ES-I3 (cell line): ENCODE results near the gene ABCC1.

ENCODE experiments used
- H3K36me3 ChIP-seq: 2 replicates; pipeline ENCODE4 v1.6.1; 2013; ENCODE audit warnings: mild to moderate bottlenecking, low read length, control low read depth, moderate library complexity; ENCODE audit not compliant: insufficient read depth
- H3K4me1 ChIP-seq: 2 replicates; pipeline ENCODE4 v1.6.1; 2013; ENCODE audit warnings: mild to moderate bottlenecking, control low read depth, low read length; ENCODE audit not compliant: insufficient read depth
- H3K9ac ChIP-seq: 2 replicates; pipeline ENCODE4 v1.6.1; 2013; ENCODE audit warnings: low read depth, mild to moderate bottlenecking, low read length, moderate library complexity
- H3K9me3 ChIP-seq: 2 replicates; pipeline ENCODE4 v1.6.1; 2013; ENCODE audit warnings: mild to moderate bottlenecking, low read length, moderate library complexity; ENCODE audit not compliant: control insufficient read depth, insufficient read depth

ABCC1 gene

GRCh38 chr16:16019488-16019887, 70.1 kb downstream of the ABCC1 start:
- H3K4me1 ChIP-seq, result peaks cover 11% of the 10 kb centered on the region; the same call in 1 of the 2 replicates
- no peak overlapping the region for H3K9ac ChIP-seq
- no peaks in the 10 kb centered on the region for H3K9me3 ChIP-seq
- peaks cover 12% of the 10 kb centered on the region; the same call in 1 of the 2 replicates for H3K36me3 ChIP-seq

- Histone ChIP-seq H3K9ac (no peak overlapping the region), H3K4me1 (peaks cover 11% of the 10 kb centered on the region; the same call in 1 of the 2 replicates), H3K36me3 (peaks cover 12% of the 10 kb centered on the region; the same call in 1 of the 2 replicates), H3K9me3 (no peaks in the 10 kb centered on the region)
These were observed 70.9 kb downstream of the ABCC1 start for GRCh38 chr16:16020291-16020690.

- no peaks in the 10 kb centered on the region for H3K9me3 ChIP-seq
- no peak overlapping the region for H3K9ac ChIP-seq
- peaks cover 12% of the 10 kb centered on the region; the same call in 1 of the 2 replicates for H3K36me3 ChIP-seq
- H3K4me1 ChIP-seq, result peaks cover 11% of the 10 kb centered on the region; the same call in 1 of the 2 replicates
These were observed 71.6 kb downstream of the ABCC1 start for GRCh38 chr16:16021020-16021419.

- Histone ChIP-seq H3K4me1 (peaks cover 11% of the 10 kb centered on the region; the same call in 1 of the 2 replicates), H3K36me3 (peaks cover 10% of the 10 kb centered on the region; the same call in 1 of the 2 replicates), H3K9me3 (no peaks in the 10 kb centered on the region), H3K9ac (no peak overlapping the region)
These were observed 72.2 kb downstream of the ABCC1 start for GRCh38 chr16:16021646-16021987.

DNA sequence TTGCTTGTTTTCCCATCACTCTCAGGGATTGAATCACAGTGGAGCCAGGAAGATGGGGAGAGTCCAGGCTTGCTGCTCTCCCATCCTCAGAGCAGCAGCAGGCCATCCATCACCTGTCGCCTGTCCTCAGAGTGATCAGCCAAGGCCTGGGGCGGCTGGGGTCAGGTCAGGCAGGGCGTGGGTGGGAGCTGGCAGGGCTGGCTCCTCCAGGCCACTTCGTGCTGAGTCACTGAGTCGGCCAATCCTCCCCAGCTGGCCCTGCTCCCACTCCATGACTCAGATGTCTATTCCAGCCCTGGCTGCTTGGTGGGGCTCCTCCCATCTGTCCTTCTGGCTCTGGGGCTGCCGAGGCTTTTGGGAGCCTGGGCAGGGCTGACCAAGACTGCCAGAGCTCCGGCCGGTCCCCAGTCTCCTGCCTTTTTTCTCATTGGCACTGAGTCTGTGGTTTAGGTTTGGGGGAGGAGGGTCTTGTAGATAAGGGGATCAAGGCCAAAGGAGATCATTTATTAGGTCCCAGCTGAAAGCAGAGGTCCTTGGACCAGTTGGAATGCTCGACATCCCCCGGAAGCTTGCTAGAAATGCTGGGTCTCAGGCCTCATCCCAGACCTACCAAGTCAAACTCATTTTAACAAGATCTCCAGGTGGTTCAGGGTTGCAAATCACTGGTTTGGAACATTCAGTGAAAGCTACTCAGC, 72.7 kb downstream of the ABCC1 start:
- Histone ChIP-seq H3K9me3 (no peaks in the 10 kb centered on the region), H3K4me1 (peaks cover 11% of the 10 kb centered on the region; the same call in 1 of the 2 replicates), H3K36me3 (peaks cover 8% of the 10 kb centered on the region; the same call in 1 of the 2 replicates)

GRCh38 chr16:16022683-16023064, 73.3 kb downstream of the ABCC1 start:
- Histone ChIP-seq H3K9ac (no peak overlapping the region), H3K36me3 (peaks cover 8% of the 10 kb centered on the region; the same call in 1 of the 2 replicates), H3K4me1 (peaks cover 13% of the 10 kb centered on the region; the same call in 1 of the 2 replicates), H3K9me3 (no peaks in the 10 kb centered on the region)

More for the DNA sequence above, 72.7 kb downstream of the ABCC1 start:
- no peak overlapping the region for H3K9ac ChIP-seq

- Histone ChIP-seq H3K4me1 (peaks cover 18% of the 10 kb centered on the region; the same call in 1 of the 2 replicates), H3K36me3 (peaks cover 8% of the 10 kb centered on the region; the same call in 1 of the 2 replicates), H3K9ac (no peak overlapping the region), H3K9me3 (no peaks in the 10 kb centered on the region)
These were observed 76.0 kb downstream of the ABCC1 start for GRCh38 chr16:16025214-16025968.

DNA sequence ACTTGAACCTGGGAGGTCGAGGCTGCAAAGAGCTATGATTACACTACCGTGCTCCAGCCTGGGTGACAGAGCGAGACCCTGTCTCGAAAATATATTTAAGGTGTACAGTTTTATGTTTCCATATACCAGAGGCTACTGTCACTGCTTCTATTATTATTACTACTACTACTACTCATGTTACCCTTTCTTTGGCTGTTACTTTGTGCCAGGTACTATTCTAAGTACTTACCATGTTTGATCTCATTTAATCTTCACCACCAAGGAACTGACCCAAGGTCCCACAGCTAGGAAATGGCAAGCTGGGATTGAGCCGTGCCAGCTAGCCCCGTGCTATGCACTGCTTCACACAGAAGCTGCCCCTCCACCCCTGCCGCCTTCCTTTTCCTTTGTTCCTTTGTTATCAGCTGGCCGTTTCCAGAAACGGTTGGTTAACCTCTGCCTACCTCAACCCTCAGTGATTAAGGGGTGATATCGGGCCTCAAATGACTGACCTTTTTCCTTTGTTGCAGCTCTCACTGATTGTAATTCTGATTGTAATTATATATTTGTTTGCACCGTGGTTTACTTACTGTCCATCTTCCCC, 78.4 kb downstream of the ABCC1 start:
- Histone ChIP-seq H3K9me3 (no peaks in the 10 kb centered on the region), H3K4me1 (peaks cover 7% of the 10 kb centered on the region; the same call in 1 of the 2 replicates), H3K36me3 (0 out of 2 replicates have a peak, but pooled peaks cover 5% of the 10 kb centered on the region), H3K9ac (no peak overlapping the region)

DNA sequence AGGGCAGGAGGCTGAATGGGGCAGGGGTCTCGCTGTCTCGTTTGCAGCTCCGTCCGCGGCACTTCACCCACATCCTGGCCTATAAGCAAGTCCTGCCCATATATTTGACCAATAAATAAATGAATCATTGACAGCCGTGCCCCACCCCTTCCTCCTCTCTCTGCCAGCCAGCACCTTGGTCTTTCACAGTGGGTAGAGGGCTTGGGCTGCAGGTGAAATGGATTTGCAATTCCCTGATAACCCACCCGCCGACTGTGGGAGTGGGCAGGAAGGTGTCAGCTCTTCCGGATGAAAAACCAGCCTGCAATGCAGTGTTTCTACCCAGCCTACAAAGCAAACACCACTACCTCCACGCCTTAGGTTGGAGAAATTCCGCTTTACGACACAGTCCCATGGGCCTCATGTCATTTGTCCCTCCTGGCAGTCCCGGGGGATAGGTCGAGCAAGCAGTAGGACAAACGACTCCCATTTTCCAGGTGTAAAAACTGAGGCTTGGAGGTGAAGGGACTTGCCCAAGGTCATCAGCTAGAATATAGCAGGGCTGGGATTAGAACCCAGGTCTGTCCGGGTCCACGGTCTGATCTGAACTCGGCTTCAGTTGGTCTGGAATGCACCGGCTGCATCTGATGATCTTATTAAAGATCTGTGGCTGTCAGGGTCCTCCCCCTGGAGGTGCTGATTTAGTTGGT, 79.0 kb downstream of the ABCC1 start:
- Histone ChIP-seq H3K36me3 (0 out of 2 replicates have a peak, but pooled peaks cover 2% of the 10 kb centered on the region), H3K4me1 (peaks cover 7% of the 10 kb centered on the region; the same call in 1 of the 2 replicates), H3K9me3 (no peaks in the 10 kb centered on the region), H3K9ac (no peak overlapping the region)

GRCh38 chr16:16029431-16030011, 80.1 kb downstream of the ABCC1 start:
- Histone ChIP-seq H3K9me3 (no peaks in the 10 kb centered on the region), H3K36me3 (no peaks in the 10 kb centered on the region), H3K4me1 (peaks cover 7% of the 10 kb centered on the region; the same call in 1 of the 2 replicates), H3K9ac (no peak overlapping the region)

DNA sequence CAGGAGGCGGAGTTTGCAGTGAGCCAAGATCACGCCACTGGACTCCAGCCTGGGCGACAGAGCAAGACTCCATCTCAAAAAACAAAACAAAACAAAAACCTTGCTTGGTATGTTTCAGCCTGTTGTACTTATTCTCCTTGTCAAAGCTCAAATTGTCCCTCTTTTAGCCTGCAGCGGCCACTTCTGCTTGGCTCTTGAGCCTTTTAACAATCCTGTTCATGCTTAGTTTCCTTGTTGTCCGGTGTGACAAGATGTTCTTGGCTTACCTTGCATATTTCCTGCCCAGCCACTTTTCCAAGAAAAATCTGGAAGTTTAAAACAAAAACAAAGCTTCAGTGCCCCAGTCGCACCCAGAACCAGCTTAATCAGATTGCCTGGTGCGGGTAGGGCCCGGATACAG, 81.0 kb downstream of the ABCC1 start:
- Histone ChIP-seq H3K4me1 (peaks cover 7% of the 10 kb centered on the region; the same call in 1 of the 2 replicates), H3K9ac (no peak overlapping the region), H3K36me3 (no peaks in the 10 kb centered on the region; the same call in 1 of the 2 replicates), H3K9me3 (no peaks in the 10 kb centered on the region)

DNA sequence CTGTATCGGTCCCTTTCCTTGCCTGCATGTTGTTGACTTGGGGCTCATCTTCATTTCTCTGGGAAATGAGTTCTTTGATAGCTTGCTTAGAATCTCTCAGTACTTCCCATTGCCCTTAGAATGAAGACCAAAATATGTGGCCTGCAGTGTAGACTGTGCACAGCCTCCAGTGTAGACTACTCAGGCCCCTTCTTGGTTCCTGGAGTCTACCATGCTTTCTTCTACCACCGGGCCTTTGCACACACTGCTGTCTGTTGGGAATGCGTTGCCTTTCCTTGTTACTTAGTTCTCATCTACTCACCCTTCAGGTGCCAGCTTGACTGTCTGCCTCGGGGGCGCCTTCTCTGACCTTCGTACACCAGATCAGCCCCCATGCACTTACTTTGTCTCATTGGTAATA, 82.0 kb downstream of the ABCC1 start:
- H3K36me3 ChIP-seq, result peaks cover 6% of the 10 kb centered on the region
- no peaks in the 10 kb centered on the region for H3K9me3 ChIP-seq
- H3K9ac ChIP-seq, result no peak overlapping the region
- H3K4me1 ChIP-seq, result peaks cover 7% of the 10 kb centered on the region; the same call in 1 of the 2 replicates

DNA sequence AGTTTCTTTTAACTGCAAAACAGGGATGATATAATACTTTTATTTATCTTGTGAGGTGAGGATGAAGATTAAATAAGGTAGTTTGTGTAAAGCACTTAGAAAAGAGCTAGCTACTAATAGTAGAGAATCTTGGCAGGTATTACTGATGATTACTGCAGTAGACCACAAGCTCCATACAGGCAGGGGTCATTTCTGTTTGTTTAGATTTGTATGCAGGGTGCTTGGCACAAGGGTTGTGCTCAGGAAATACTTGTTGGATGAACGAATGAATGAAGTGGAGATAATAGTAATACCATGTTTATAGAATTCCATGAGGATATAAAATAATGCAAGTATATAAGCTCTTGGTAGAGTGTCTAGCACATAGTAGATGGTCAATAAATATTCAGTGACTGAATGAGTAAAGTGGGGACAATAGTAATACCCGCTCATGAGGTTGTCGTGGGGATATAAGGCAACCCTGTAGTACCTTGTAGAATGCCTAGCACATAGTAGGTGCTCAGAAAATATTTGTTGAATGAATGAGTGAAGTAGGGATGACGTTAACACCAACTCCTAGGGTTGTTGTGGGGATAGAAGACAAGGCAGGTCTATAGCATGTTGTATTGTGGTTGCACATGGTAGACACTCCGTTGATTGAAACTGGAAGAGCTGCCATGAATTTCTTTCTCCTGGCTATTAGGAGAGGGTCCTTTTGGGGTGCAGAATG, 83.0 kb downstream of the ABCC1 start:
- Histone ChIP-seq H3K9ac (no peak overlapping the region), H3K36me3 (peaks cover 13% of the 10 kb centered on the region), H3K4me1 (peaks cover 7% of the 10 kb centered on the region; the same call in 1 of the 2 replicates), H3K9me3 (no peaks in the 10 kb centered on the region)
